MCF 10A (cell line): ENCODE results near the gene SMYD4. TPM values are rescaled to one million over a fixed set of nuclear protein-coding genes. Genes with fewer than 3 reads are reported as not detected.
"Not testable (repeated sequence)": the region's sequence is repeated elsewhere in the genome, so short reads cannot be mapped to it uniquely, and the experiment has no call there.

Experiments used
- BruUV-seq: library from RNA; stranded (reverse); fragments of 400-500 nt; replicated peaks from 2 replicates; lab custom pipeline; 2021; lab: Mats Ljungman, UMichigan
- CTCF ChIA-PET: fragments of 300-600 bp; sonication (Branson Sonifier 250); formaldehyde crosslinking; extraction: SDS; loops from one replicate; lab custom pipeline; 2021; ENCODE audit warnings: antibody characterized with exemption, inconsistent platforms; lab: Yijun Ruan, JAX
- POLR2A ChIA-PET: fragments of 300-600, 350-650 bp; sonication (Branson Sonifier 250); formaldehyde crosslinking; extraction: SDS; loops from one replicate; lab custom pipeline; 2020; ENCODE audit warnings: antibody characterized with exemption, inconsistent platforms; lab: Yijun Ruan, JAX
- DNase-seq: peaks from one replicate; pipeline ENCODE4 v3.0.0-alpha.2; 2018; ENCODE audit not compliant: unreplicated experiment
- H3K27ac Mint-ChIP-seq: one replicate; pipeline ENCODE4 v1.8.0; 2022; ENCODE audit warnings: mild to moderate bottlenecking, low read depth, mixed read lengths; ENCODE audit not compliant: unreplicated experiment
- H3K27me3 Mint-ChIP-seq: one replicate; pipeline ENCODE4 v1.8.0; 2022; ENCODE audit warnings: mixed read lengths; ENCODE audit not compliant: insufficient read depth, unreplicated experiment
- H3K36me3 Mint-ChIP-seq: one replicate; pipeline ENCODE4 v1.8.0; 2022; ENCODE audit warnings: mild to moderate bottlenecking, moderate library complexity, mixed read lengths; ENCODE audit not compliant: insufficient read depth, unreplicated experiment
- H3K4me1 Mint-ChIP-seq: one replicate; pipeline ENCODE4 v1.8.0; 2022; ENCODE audit warnings: mixed read lengths; ENCODE audit not compliant: insufficient read depth, unreplicated experiment
- H3K4me3 Mint-ChIP-seq: one replicate; pipeline ENCODE4 v1.8.0; 2022; ENCODE audit warnings: mild to moderate bottlenecking, moderate library complexity, mixed read lengths; ENCODE audit not compliant: unreplicated experiment
- H3K9me3 Mint-ChIP-seq: one replicate; pipeline ENCODE4 v1.8.0; 2022; ENCODE audit warnings: mixed read lengths; ENCODE audit not compliant: unreplicated experiment
- intact Hi-C: fragments of 100-400 bp; cut with micrococcal nuclease; formaldehyde crosslinking; loops from 2 replicates; pipeline ENCODE4 v1.14.1; 2022
- total RNA-seq: library from RNA; stranded (reverse); gene quantifications from 2 replicates; pipeline ENCODE4 v1.2.3, GENCODE V29; 2022
- TF ChIP-seq, protein P1 (sequence below): fragments of 200-600 bp; IDR thresholded peaks from one replicate; pipeline ENCODE4 v1.8.0; 2022; ENCODE audit warnings: antibody characterized with exemption, mild to moderate bottlenecking; ENCODE audit not compliant: unreplicated experiment

Gene SMYD4
- total RNA-seq, 1 experiment from 2014 or later = 8.3 TPM

DNA sequence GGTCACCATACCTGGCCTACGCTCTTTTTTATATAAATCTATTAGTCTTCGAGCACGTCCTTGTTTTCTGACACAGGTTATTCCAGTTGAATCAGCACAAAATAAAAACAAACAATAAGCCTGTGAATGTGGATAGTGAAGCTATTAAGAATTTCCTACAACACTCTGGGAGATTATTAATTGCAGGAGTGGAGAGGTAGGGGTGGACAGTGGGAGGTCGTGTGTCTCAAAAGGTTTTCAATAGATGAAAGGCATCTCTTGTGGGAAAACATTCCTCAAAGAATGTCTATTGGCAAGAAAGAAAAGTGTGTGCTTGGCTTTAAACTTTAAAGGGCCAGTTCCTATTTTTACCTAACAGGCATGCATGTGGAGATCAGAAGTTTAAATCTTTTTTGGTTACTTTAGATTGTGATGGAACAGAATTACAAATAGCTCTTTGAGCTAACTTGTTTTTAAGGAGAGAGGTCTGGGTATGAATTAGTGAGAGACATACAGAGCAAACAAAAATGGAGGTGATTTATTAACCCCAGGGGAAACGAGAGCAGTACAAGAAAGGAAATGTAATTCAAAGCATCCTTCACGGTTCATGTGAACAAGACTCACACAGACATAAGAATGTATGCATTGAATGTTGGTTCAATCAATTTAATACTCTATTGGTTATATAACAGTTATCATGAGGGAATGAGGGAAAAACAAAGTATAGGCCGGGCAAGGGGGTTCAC, 9.0 kb downstream of the SMYD4 start:
- H3K4me1 Mint-ChIP-seq = no peaks in the 10 kb centered on the region
- no TSS peak for BruUV-seq

GRCh38 chr17:1813088-1813487, 16.6 kb downstream of the SMYD4 start:
- peak; percentile 2 for DNase-seq
- BruUV-seq = no TSS peak
- H3K27me3 Mint-ChIP-seq = no peaks in the 10 kb centered on the region
- ChIA-PET POLR2A (interaction anchor here (0.7 to 3.3 kb wide), 4 partner anchors 10 to 1083 kb away, joined by 3 to 26 read pairs (median 6); partner anchors contain the start of genes RPA1 and SMYD4), CTCF (no interaction called here)
- no peak overlapping the region for H3K4me3 Mint-ChIP-seq
- no peaks in the 10 kb centered on the region for H3K9me3 Mint-ChIP-seq
- no peak overlapping the region for H3K27ac Mint-ChIP-seq
- intact Hi-C loops = no loop called here
- TF ChIP-seq, protein P1, sequence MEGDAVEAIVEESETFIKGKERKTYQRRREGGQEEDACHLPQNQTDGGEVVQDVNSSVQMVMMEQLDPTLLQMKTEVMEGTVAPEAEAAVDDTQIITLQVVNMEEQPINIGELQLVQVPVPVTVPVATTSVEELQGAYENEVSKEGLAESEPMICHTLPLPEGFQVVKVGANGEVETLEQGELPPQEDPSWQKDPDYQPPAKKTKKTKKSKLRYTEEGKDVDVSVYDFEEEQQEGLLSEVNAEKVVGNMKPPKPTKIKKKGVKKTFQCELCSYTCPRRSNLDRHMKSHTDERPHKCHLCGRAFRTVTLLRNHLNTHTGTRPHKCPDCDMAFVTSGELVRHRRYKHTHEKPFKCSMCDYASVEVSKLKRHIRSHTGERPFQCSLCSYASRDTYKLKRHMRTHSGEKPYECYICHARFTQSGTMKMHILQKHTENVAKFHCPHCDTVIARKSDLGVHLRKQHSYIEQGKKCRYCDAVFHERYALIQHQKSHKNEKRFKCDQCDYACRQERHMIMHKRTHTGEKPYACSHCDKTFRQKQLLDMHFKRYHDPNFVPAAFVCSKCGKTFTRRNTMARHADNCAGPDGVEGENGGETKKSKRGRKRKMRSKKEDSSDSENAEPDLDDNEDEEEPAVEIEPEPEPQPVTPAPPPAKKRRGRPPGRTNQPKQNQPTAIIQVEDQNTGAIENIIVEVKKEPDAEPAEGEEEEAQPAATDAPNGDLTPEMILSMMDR = no peak
- H3K4me1 Mint-ChIP-seq = no peaks in the 10 kb centered on the region
- peaks cover 35% of the 10 kb centered on the region for H3K36me3 Mint-ChIP-seq

More for the DNA sequence above, 9.0 kb downstream of the SMYD4 start:
- Mint-ChIP-seq H3K36me3 (peaks cover 26% of the 10 kb centered on the region), H3K27ac (no peak overlapping the region), H3K9me3 (no peaks in the 10 kb centered on the region), H3K4me3 (no peak overlapping the region), H3K27me3 (no peaks in the 10 kb centered on the region)
- TF ChIP-seq, protein P1 = no peak
- ChIA-PET POLR2A (interaction anchor here (1.0 kb wide), 1 partner anchor 9 kb away, joined by 4 read pairs; no protein-coding TSS in a partner anchor), CTCF (interaction anchor here (1.2 kb wide), 1 partner anchor 99 kb away, joined by 4 read pairs; no protein-coding TSS in a partner anchor)
- intact Hi-C loops = no loop called here
- no peak for DNase-seq

DNA sequence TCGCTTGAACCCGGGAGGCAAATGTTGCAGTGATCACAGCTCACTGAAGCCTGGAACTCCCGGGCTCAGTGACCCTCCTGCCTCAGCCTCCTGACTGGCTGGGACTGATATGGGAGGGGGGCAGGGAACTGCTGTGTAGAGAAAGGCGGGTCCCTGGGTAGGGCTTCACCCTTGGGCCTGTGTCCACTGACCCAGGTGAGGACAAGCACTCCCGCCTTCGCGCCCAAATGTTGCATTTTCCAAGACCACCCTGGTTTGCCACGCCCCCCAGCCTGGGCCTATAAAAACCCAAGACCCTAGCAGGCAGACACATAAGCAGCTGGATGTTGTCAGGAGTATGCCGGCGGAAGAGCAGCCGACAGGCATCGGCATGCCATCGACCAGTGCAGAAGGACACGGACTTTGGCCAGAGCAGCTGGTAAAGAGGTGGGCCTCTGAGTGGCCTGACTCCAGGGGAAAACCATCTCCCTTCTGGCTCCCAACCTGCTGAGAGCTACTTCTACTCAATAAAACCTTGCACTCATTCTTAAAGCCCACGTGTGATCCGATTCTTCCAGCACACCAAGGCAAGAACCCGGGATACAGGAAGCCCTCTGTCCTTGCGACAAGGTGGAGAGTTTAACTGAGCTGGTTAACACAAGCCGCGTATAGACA, 19.1 kb downstream of the SMYD4 start:
- ChIA-PET POLR2A (interaction anchor here (0.7 to 1.5 kb wide), 2 partner anchors 8 to 16 kb away, joined by 3 to 6 read pairs; no protein-coding TSS in a partner anchor), CTCF (interaction anchor here (0.6 to 0.7 kb wide), 3 partner anchors 45 to 215 kb away, joined by 3 read pairs; no protein-coding TSS in a partner anchor)
- BruUV-seq = no TSS peak
- TF ChIP-seq, protein P1 = no peak
- Mint-ChIP-seq H3K4me3 (no peak overlapping the region), H3K4me1 (no peaks in the 10 kb centered on the region), H3K27ac (no peak overlapping the region), H3K36me3 (peaks cover 31% of the 10 kb centered on the region), H3K9me3 (no peaks in the 10 kb centered on the region), H3K27me3 (no peaks in the 10 kb centered on the region)
- no peak for DNase-seq
- intact Hi-C loops = no loop called here

GRCh38 chr17:1809815-1810214, 19.9 kb downstream of the SMYD4 start:
- intact Hi-C loops, H3K4me1 Mint-ChIP-seq, H3K4me3 Mint-ChIP-seq, BruUV-seq, H3K27me3 Mint-ChIP-seq, H3K27ac Mint-ChIP-seq, H3K9me3 Mint-ChIP-seq, DNase-seq: not testable (repeated sequence)
- ChIA-PET CTCF (interaction anchor here (0.6 kb wide), 3 partner anchors 44 to 154 kb away, joined by 3 to 4 read pairs (median 3); no protein-coding TSS in a partner anchor), POLR2A (interaction anchor here (0.6 kb wide), 1 partner anchor 12 kb away, joined by 3 read pairs; no protein-coding TSS in a partner anchor)
- H3K36me3 Mint-ChIP-seq = peaks cover 36% of the 10 kb centered on the region
